ENCODE measurements around the gene FOSB.

FOSB gene

GRCh38 chr19:45468803-45469131, 971 bp downstream of the FOSB start:
- DNase-seq (ENCODE audit: low spot score) = no peak

- DNase-seq (ENCODE audit: low spot score) = peak; percentile 78
These were observed 1.5 kb downstream of the FOSB start for GRCh38 chr19:45469132-45469944.

- DNase-seq (ENCODE audit: low spot score) = peak; percentile 44
These were observed 2.4 kb downstream of the FOSB start for GRCh38 chr19:45469945-45470761.

GRCh38 chr19:45470762-45471081, 2.9 kb downstream of the FOSB start:
- DNase-seq (ENCODE audit: low spot score) = no peak

- DNase-seq (ENCODE audit: low spot score) = no peak
These were observed 3.5 kb downstream of the FOSB start for GRCh38 chr19:45471111-45471930.

GRCh38 chr19:45471931-45472562, 4.3 kb downstream of the FOSB start:
- no peak for DNase-seq (ENCODE audit: low spot score)

GRCh38 chr19:45472563-45473366, 5.0 kb downstream of the FOSB start:
- peak; percentile 24 for DNase-seq (ENCODE audit: low spot score)

GRCh38 chr19:45473367-45473681, 5.5 kb downstream of the FOSB start:
- no peak for DNase-seq (ENCODE audit: low spot score)

- no peak for DNase-seq (ENCODE audit: low spot score)
These were observed 6.1 kb downstream of the FOSB start for GRCh38 chr19:45473682-45474605.

GRCh38 chr19:45474606-45475521, 7.1 kb downstream of the FOSB start:
- peak; percentile 17 for DNase-seq (ENCODE audit: low spot score)

GRCh38 chr19:45475537-45476291, 7.9 kb downstream of the FOSB start:
- DNase-seq (ENCODE audit: low spot score) = no peak

GRCh38 chr19:45476304-45476703, 8.5 kb downstream of the FOSB start:
- DNase-seq (ENCODE audit: low spot score) = no peak

- no peak for DNase-seq (ENCODE audit: low spot score)
These were observed 9.4 kb downstream of the FOSB start for GRCh38 chr19:45477186-45477585.

- DNase-seq (ENCODE audit: low spot score) = no peak
These were observed 10.1 kb downstream of the FOSB start for GRCh38 chr19:45477713-45478453.

GRCh38 chr19:45478454-45479238, 10.8 kb downstream of the FOSB start:
- peak; percentile 81 for DNase-seq (ENCODE audit: low spot score)

GRCh38 chr19:45483033-45483432, 15.2 kb downstream of the FOSB start:
- no peak for DNase-seq (ENCODE audit: low spot score)
